GM12865 (cell line): ENCODE results near the gene HADH.

Experiments used
- DNase-seq: peaks from one replicate; pipeline ENCODE4 v3.0.0; 2010; ENCODE audit warnings: low read depth
- H3K4me3 ChIP-seq: 2 replicates; pipeline ENCODE4 v1.5.1; 2011; ENCODE audit warnings: mild to moderate bottlenecking, low read depth, low read length, control low read depth
- TF ChIP-seq, protein P1 (sequence below): IDR thresholded peaks from 2 replicates; pipeline ENCODE4 v1.5.1; 2011; ENCODE audit warnings: low read length, control low read depth, low read depth, inconsistent platforms; ENCODE audit not compliant: insufficient read depth; ENCODE audit errors: missing control alignments

Gene HADH

DNA sequence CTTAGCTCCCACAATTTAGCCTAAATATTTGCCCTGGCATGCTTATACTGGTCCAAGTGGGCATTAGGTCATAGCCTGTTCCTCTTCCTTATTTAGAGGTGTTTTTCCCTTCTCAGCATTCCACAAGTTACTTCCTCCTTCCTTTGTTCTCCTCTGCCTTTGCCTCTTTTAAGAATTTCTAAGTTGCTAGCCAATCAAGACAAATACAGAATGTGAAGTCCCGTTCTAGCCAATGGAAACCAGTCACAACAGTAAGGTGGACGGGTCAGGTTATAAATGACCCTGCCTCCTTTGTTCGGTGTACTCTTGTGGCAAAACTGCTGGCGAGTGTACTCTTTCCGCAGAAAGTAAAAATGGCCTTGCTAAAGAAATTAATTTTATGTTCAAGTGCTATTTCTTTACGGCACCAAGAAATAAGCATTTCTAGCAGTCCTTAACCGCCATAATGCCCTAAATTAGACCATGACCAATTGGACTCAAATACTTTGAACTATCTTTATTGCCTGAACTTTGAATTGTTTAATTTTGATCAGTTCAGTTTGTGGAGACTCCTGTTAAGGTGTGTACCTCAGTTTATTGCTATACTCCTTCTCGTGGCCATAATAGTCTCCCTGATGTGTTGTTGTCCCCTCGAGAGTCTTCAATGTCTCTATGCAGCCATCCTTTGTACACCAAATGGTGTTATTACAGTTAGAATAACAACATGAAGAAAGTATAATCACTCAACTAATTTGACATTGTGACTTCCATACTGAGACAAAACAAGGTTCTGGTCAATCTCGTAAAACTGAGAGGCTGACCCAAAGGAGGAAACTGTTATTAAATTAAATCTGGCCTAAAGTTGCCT is 1.6 kb upstream of the HADH start:
- H3K4me3 ChIP-seq, result no peak overlapping the region
- DNase-seq, result no peak
- TF ChIP-seq, protein P1, sequence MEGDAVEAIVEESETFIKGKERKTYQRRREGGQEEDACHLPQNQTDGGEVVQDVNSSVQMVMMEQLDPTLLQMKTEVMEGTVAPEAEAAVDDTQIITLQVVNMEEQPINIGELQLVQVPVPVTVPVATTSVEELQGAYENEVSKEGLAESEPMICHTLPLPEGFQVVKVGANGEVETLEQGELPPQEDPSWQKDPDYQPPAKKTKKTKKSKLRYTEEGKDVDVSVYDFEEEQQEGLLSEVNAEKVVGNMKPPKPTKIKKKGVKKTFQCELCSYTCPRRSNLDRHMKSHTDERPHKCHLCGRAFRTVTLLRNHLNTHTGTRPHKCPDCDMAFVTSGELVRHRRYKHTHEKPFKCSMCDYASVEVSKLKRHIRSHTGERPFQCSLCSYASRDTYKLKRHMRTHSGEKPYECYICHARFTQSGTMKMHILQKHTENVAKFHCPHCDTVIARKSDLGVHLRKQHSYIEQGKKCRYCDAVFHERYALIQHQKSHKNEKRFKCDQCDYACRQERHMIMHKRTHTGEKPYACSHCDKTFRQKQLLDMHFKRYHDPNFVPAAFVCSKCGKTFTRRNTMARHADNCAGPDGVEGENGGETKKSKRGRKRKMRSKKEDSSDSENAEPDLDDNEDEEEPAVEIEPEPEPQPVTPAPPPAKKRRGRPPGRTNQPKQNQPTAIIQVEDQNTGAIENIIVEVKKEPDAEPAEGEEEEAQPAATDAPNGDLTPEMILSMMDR, result no peak

- DNase-seq, result no peak
- TF ChIP-seq, protein P1, result no peak
- H3K4me3 ChIP-seq, result peak overlapping the region; percentile 91
These were observed 990 bp upstream of the HADH start for GRCh38 chr4:107988763-107989035.

DNA sequence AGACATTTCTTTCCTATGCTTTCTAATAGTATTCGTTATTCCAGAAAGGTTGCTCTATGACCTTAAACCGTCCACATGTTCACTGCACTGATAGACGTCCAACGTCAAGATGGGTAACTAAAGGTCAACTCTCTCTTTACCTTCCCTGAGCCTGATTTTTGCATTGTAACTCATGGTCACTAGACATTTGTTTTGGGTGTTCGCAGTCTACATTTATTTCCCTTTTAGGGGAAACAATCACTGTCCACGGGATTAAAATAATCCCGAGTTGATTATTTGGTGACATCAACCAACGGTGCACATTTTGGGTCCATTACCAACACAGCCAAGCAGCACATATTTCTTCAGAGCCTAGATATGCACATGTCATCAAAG is 540 bp upstream of the HADH start:
- TF ChIP-seq, protein P1, result no peak
- peak overlapping the region; percentile 91 for H3K4me3 ChIP-seq
- peak; percentile 7 for DNase-seq

- H3K4me3 ChIP-seq, result peak overlapping the region; percentile 91; the same call in 1 of the 2 replicates
- TF ChIP-seq, protein P1, result no peak
- DNase-seq, result no peak
These were observed 2.4 kb downstream of the HADH start for GRCh38 chr4:107991945-107992630.

DNA sequence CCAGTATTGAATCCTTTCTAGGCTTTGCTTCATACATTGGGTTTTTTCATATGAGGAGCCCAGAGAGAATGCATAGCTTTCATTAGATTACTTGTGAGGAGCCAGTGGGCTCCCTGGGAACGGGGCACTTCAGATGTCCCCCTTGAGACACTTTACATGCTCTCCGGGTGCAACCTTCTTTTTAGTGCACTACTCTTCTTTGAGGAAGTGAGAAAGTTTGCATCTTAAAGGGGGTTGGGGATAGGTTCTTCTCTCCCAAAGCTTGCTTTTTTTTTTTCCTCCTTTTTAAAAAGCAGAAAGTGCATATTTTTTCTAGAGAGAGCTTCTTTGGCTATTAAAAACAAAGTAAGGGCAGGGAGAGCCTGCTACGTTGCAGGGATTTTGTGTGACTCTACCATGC is 4.3 kb downstream of the HADH start:
- H3K4me3 ChIP-seq, result no peak overlapping the region
- DNase-seq, result peak; percentile 54
- TF ChIP-seq, protein P1, result no peak

GRCh38 chr4:107994894-107995293 is 5.2 kb downstream of the HADH start:
- TF ChIP-seq, protein P1, result no peak
- DNase-seq, result no peak
- H3K4me3 ChIP-seq, result no peak overlapping the region
